Caco-2 (cell line): ENCODE results near the gene SMIM10L1. TPM values are rescaled to one million over a fixed set of nuclear protein-coding genes. Genes with fewer than 3 reads are reported as not detected.

Source experiments
- BruUV-seq: library from RNA; stranded (reverse); fragments of 400-500 nt; replicated peaks from 2 replicates; lab custom pipeline; 2021; lab: Mats Ljungman, UMichigan
- CTCF ChIA-PET: fragments of 300-600 bp; sonication (Branson Sonifier 250); formaldehyde crosslinking; loops from one replicate; lab custom pipeline; 2022; ENCODE audit warnings: antibody characterized with exemption; lab: Charles Lee
- POLR2A ChIA-PET: fragments of 300-600 bp; sonication (Branson Sonifier 250); formaldehyde crosslinking; loops from one replicate; lab custom pipeline; 2022; ENCODE audit warnings: antibody characterized with exemption; lab: Charles Lee
- DNase-seq, 2 experiments: peaks; one replicate each; pipeline versions ENCODE4 v3.0.0 to v3.0.0-alpha.2; 2020 to 2022
- H3K27me3 ChIP-seq: replicated peaks from 2 replicates; pipeline ENCODE4 v1.6.0; 2011; ENCODE audit warnings: low read length; ENCODE audit not compliant: control insufficient read depth, insufficient read depth
- H3K36me3 ChIP-seq: 2 replicates; pipeline ENCODE4 v1.5.1; 2011; ENCODE audit warnings: low read length; ENCODE audit not compliant: control insufficient read depth, insufficient read depth
- H3K4me1 ChIP-seq: fragments of 250-450 bp; sonication (Bioruptor Pico); 2 replicates; pipeline ENCODE4 v1.5.1; 2020; ENCODE audit warnings: mild to moderate bottlenecking
- H3K4me3 ChIP-seq: 2 replicates; pipeline ENCODE4 v1.5.1; 2011; ENCODE audit warnings: low read depth, mild to moderate bottlenecking, control low read depth, low read length
- H3K9me3 ChIP-seq: fragments of 250-450 bp; sonication (Bioruptor Pico); 2 replicates; pipeline ENCODE4 v1.5.1; 2020; ENCODE audit warnings: mild to moderate bottlenecking, moderate library complexity
- H3K27ac Mint-ChIP-seq: one replicate; pipeline ENCODE4 v1.8.0; 2022; ENCODE audit warnings: mixed read lengths; ENCODE audit not compliant: unreplicated experiment
- H3K27me3 Mint-ChIP-seq: one replicate; pipeline ENCODE4 v1.8.0; 2022; ENCODE audit warnings: mixed read lengths; ENCODE audit not compliant: insufficient read depth, unreplicated experiment
- H3K36me3 Mint-ChIP-seq: one replicate; pipeline ENCODE4 v1.8.0; 2022; ENCODE audit warnings: mild to moderate bottlenecking, mixed read lengths; ENCODE audit not compliant: insufficient read depth, unreplicated experiment
- H3K4me1 Mint-ChIP-seq: one replicate; pipeline ENCODE4 v1.8.0; 2022; ENCODE audit warnings: low read depth, mixed read lengths; ENCODE audit not compliant: unreplicated experiment
- H3K4me3 Mint-ChIP-seq: one replicate; pipeline ENCODE4 v1.8.0; 2022; ENCODE audit warnings: mild to moderate bottlenecking, moderate library complexity, mixed read lengths; ENCODE audit not compliant: unreplicated experiment
- H3K9me3 Mint-ChIP-seq: one replicate; pipeline ENCODE4 v1.8.0; 2022; ENCODE audit warnings: mixed read lengths; ENCODE audit not compliant: unreplicated experiment
- CTCF ChIP-seq, 2 experiments: fragments of 200-600 bp in 1 of 2; IDR thresholded peaks; 1 replicate in 1 of 2; 2 replicates in 1 of 2; pipeline versions ENCODE4 v1.5.1 to v1.8.0; 2011 to 2022; ENCODE audit warnings: antibody characterized with exemption in 1 of 2, control low read depth in 1 of 2, inconsistent platforms in 1 of 2, low read depth in 1 of 2, low read length in 1 of 2, mild to moderate bottlenecking in 1 of 2, moderate library complexity in 1 of 2; ENCODE audit not compliant: insufficient read depth in 1 of 2, severe bottlenecking in 1 of 2, unreplicated experiment in 1 of 2
- intact Hi-C: fragments of 100-400 bp; cut with micrococcal nuclease; formaldehyde crosslinking; loops from one replicate; pipeline ENCODE4 v1.10.0; 2022; ENCODE audit not compliant: unreplicated experiment
- total RNA-seq: library from RNA; stranded (reverse); gene quantifications from 2 replicates; pipeline ENCODE4 v1.2.3, GENCODE V29; 2022

Gene SMIM10L1
- total RNA-seq, 1 experiment from 2014 or later: 24.9 TPM

- ChIA-PET CTCF (no interaction called here), POLR2A (no interaction called here)
- intact Hi-C loops: no loop called here
- no peaks in the 10 kb centered on the region for H3K27me3 Mint-ChIP-seq
- H3K36me3 Mint-ChIP-seq: no peaks in the 10 kb centered on the region
- no peaks in the 10 kb centered on the region for H3K9me3 Mint-ChIP-seq
- Histone ChIP-seq H3K36me3 (no peaks in the 10 kb centered on the region), H3K27me3 (no peaks in the 10 kb centered on the region), H3K4me1 (peaks cover 7% of the 10 kb centered on the region; the same call in 1 of the 2 replicates), H3K4me3 (no peak overlapping the region), H3K9me3 (no peaks in the 10 kb centered on the region)
- H3K4me3 Mint-ChIP-seq: no peak overlapping the region
- TF ChIP-seq CTCF (IDR thresholded peaks at IDR 0.05; ENCODE audit: insufficient read depth in 1 of 2, low read depth in 1 of 2, low read length in 1 of 2, severe bottlenecking in 1 of 2, unreplicated experiment in 1 of 2): no peak
- BruUV-seq: no TSS peak
- no peak overlapping the region for H3K27ac Mint-ChIP-seq
- no peak for DNase-seq
- H3K4me1 Mint-ChIP-seq: peaks cover 8% of the 10 kb centered on the region
Measured at GRCh38 chr12:11136075-11136474, 34.9 kb upstream of the SMIM10L1 start.

- Histone ChIP-seq H3K36me3 (no peaks in the 10 kb centered on the region), H3K9me3 (no peaks in the 10 kb centered on the region), H3K27me3 (no peaks in the 10 kb centered on the region), H3K4me3 (no peak overlapping the region), H3K4me1 (no peaks in the 10 kb centered on the region)
- H3K27ac Mint-ChIP-seq: no peak overlapping the region
- POLR2A ChIA-PET: no interaction called here
- no peaks in the 10 kb centered on the region for H3K27me3 Mint-ChIP-seq
- BruUV-seq: no TSS peak
- CTCF ChIA-PET: no interaction called here
- no peak overlapping the region for H3K4me3 Mint-ChIP-seq
- no peak for DNase-seq
- no peak for TF ChIP-seq CTCF (IDR thresholded peaks at IDR 0.05; ENCODE audit: insufficient read depth in 1 of 2, low read depth in 1 of 2, low read length in 1 of 2, severe bottlenecking in 1 of 2, unreplicated experiment in 1 of 2)
- H3K36me3 Mint-ChIP-seq: peaks cover 6% of the 10 kb centered on the region
- H3K9me3 Mint-ChIP-seq: no peaks in the 10 kb centered on the region
- no peaks in the 10 kb centered on the region for H3K4me1 Mint-ChIP-seq
- intact Hi-C loops: no loop called here
Measured at GRCh38 chr12:11143352-11143751, 27.6 kb upstream of the SMIM10L1 start.

GRCh38 chr12:11144297-11144696 lies 26.7 kb upstream of the SMIM10L1 start:
- no TSS peak for BruUV-seq
- H3K36me3 Mint-ChIP-seq: peaks cover 6% of the 10 kb centered on the region
- TF ChIP-seq CTCF (IDR thresholded peaks at IDR 0.05; ENCODE audit: insufficient read depth in 1 of 2, low read depth in 1 of 2, low read length in 1 of 2, severe bottlenecking in 1 of 2, unreplicated experiment in 1 of 2): no peak
- H3K9me3 Mint-ChIP-seq: peaks cover 6% of the 10 kb centered on the region
- POLR2A ChIA-PET: no interaction called here
- no peaks in the 10 kb centered on the region for H3K4me1 ChIP-seq
- no peaks in the 10 kb centered on the region for H3K27me3 ChIP-seq
- no peaks in the 10 kb centered on the region for H3K4me1 Mint-ChIP-seq
- intact Hi-C loops: no loop called here
- no peak overlapping the region for H3K27ac Mint-ChIP-seq
- DNase-seq: no peak
- H3K36me3 ChIP-seq: no peaks in the 10 kb centered on the region
- H3K27me3 Mint-ChIP-seq: no peaks in the 10 kb centered on the region
- H3K4me3 ChIP-seq: no peak overlapping the region
- no peaks in the 10 kb centered on the region for H3K9me3 ChIP-seq
- CTCF ChIA-PET: no interaction called here
- H3K4me3 Mint-ChIP-seq: no peak overlapping the region
